Lung (tissue), 12 donors: Measurements from ENCODE around the gene BMPR1B. TPM values are rescaled to one million over a fixed set of nuclear protein-coding genes. Genes with fewer than 3 reads are reported as not detected.

Experiments used
- ATAC-seq: fragments of 200-7000 bp; cut with Tn5 transposase; one replicate; pipeline ENCODE4 v1.9.1; 2020; ENCODE audit warnings: moderate number of reproducible peaks; ENCODE audit not compliant: insufficient read depth, low FRiP score
- DNase-seq, 3 donors: peaks; one replicate each; pipeline ENCODE4 v3.0.0-alpha.2; 2013 to 2017
- H3K27ac ChIP-seq, 2 donors: one replicate each; pipeline ENCODE4 v1.5.1; 2013; ENCODE audit warnings: mild to moderate bottlenecking in 2 of 2, moderate library complexity in 2 of 2, control low read depth in 1 of 2, inconsistent platforms in 1 of 2, low read depth in 1 of 2, low read length in 1 of 2
- H3K27me3 ChIP-seq, 3 donors: one replicate each; pipeline ENCODE4 v1.5.1; 2013; ENCODE audit warnings: low read length in 2 of 3; ENCODE audit not compliant: control insufficient read depth in 3 of 3, insufficient read depth in 3 of 3
- H3K36me3 ChIP-seq, 4 donors: one replicate each; pipeline ENCODE4 v1.5.1; 2013; ENCODE audit warnings: low read length in 4 of 4, mild to moderate bottlenecking in 1 of 4, moderate library complexity in 1 of 4; ENCODE audit not compliant: control insufficient read depth in 4 of 4, insufficient read depth in 4 of 4
- H3K4me1 ChIP-seq, 5 donors: one replicate each; pipeline ENCODE4 v1.5.1; 2013; ENCODE audit warnings: low read length in 5 of 5, mild to moderate bottlenecking in 2 of 5, moderate library complexity in 1 of 5; ENCODE audit not compliant: control insufficient read depth in 5 of 5, insufficient read depth in 5 of 5
- H3K4me3 ChIP-seq: one replicate; pipeline ENCODE4 v1.5.1; 2013; ENCODE audit warnings: mild to moderate bottlenecking, control low read depth, moderate library complexity
- H3K9ac ChIP-seq, 2 donors: one replicate each; pipeline ENCODE4 v1.5.1; 2013; ENCODE audit warnings: low read length in 2 of 2, control low read depth in 1 of 2; ENCODE audit not compliant: insufficient read depth in 1 of 2
- H3K9me3 ChIP-seq, 4 donors: one replicate each; pipeline ENCODE4 v1.5.1; 2013; ENCODE audit warnings: low read length in 3 of 4, mild to moderate bottlenecking in 1 of 4, moderate library complexity in 1 of 4; ENCODE audit not compliant: control insufficient read depth in 4 of 4, insufficient read depth in 3 of 4
- CTCF ChIP-seq: IDR thresholded peaks from 2 replicates; pipeline ENCODE4 v1.5.1; 2012; ENCODE audit warnings: mild to moderate bottlenecking; ENCODE audit errors: control extremely low read depth, extremely low read depth
- WGBS, 2 donors: extraction: QIAGEN DNeasy Blood & Tissue Kit; methylation state at CpG; one replicate each; pipeline ENCODE4 v1.1.7; 2013; 5-methylcytosine and 5-hydroxymethylcytosine counted together
- polyA plus RNA-seq, 2 donors: library from polyadenylated mRNA; stranded (reverse); fragments of 200-250 nt; gene quantifications; one replicate each; pipeline ENCODE4 v1.2.1, GENCODE V29; 2013
- total RNA-seq, 2 donors: library from RNA; depleted of rRNA in 1 of 2; stranded (reverse); fragments of >200 nt in 1 of 2; gene quantifications; one replicate each; pipeline ENCODE4 v1.2.1, GENCODE V29; 2014 to 2021
- donor health status: control.
- donor health status: control.
- donor health status: Bipolar disorder and iron deficiency.
- donor health status: healthy.
- donor health status: DM: yes; HTN: yes; CAD: no.

The BMPR1B gene
- total and polyA plus RNA-seq, 4 donors: 0.65 to 7.3 (median 1.9) TPM

DNA sequence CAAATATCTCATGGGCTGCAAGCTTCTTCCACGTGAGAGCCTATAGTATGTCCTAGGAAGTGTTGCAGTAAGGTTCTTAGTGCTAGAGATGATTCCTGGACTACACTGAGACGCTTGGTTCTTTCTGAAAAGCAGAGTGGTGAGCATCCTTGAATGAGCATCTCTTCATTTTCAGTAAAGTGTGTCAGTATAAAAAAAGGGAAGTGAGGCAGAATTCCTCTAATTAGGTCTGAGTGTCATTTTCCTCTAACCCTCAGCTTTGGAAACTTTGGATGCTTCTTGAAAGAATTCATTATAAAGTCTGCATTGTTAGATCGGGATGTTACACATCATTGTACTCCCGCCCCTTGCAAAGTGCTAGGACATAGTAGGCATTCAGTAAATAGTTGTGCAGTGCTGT, 5.2 kb downstream of the BMPR1B start:
- Histone ChIP-seq H3K27ac (no peak overlapping the region), H3K4me3 (no peak overlapping the region), H3K36me3 (no peaks in the 10 kb centered on the region), H3K9me3 (peaks cover 0 to 3% (median 0%) of the 10 kb centered on the region in 4 donors), H3K9ac (no peak overlapping the region), H3K27me3 (peaks cover 3 to 50% (median 48%) of the 10 kb centered on the region in 3 donors), H3K4me1 (peaks cover 0 to 7% (median 0%) of the 10 kb centered on the region in 5 donors)
- DNase-seq: no peak
- TF ChIP-seq CTCF: no peak
- ATAC-seq: no peak
- 79 to 87% methylated on average over 4 of the region's 4 CpGs for WGBS, 2 donors

GRCh38 chr4:94763500-94763899, 5.7 kb downstream of the BMPR1B start:
- ATAC-seq (no peak), DNase-seq (peak in 1 of 3 donors; percentile 7)
- no peak for TF ChIP-seq CTCF
- peaks cover 0 to 3% (median 0%) of the 10 kb centered on the region in 4 donors for H3K9me3 ChIP-seq
- peaks cover 3 to 49% (median 47%) of the 10 kb centered on the region in 3 donors for H3K27me3 ChIP-seq
- no peak overlapping the region for H3K4me3 ChIP-seq
- H3K4me1 ChIP-seq: peaks cover 0 to 4% (median 0%) of the 10 kb centered on the region in 5 donors
- 67 to 75% methylated on average over 3 of the region's 3 CpGs for WGBS, 2 donors
- no peaks in the 10 kb centered on the region for H3K36me3 ChIP-seq
- H3K9ac ChIP-seq: no peak overlapping the region
- H3K27ac ChIP-seq: no peak overlapping the region

DNA sequence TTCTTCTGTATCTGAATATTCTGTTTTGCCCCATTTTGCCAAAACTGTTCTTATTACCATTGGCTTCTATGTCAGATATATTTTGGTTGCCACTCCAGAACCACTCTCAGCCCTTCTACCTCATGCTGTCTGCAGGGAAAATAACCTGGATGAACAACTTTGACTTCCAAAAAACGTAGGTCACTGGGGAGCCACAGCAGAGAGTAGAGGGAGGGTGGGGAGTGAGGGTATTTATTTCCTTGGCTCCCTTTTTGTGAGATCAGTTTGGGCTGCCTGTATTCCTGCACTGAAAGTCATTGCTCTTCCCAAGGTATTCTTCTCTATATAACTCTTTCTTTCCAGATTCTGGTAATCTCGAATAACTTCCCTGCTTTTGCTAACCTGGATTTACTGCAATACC, 6.3 kb downstream of the BMPR1B start:
- no peak overlapping the region for H3K27ac ChIP-seq
- peaks cover 0 to 2% (median 0%) of the 10 kb centered on the region in 4 donors for H3K9me3 ChIP-seq
- DNase-seq (no peak), ATAC-seq (no peak)
- WGBS, 2 donors: 72 to 78% methylated on average over 2 of the region's 2 CpGs
- no peak overlapping the region for H3K9ac ChIP-seq
- no peak overlapping the region for H3K4me3 ChIP-seq
- no peak for TF ChIP-seq CTCF
- H3K27me3 ChIP-seq: peaks cover 3 to 44% (median 41%) of the 10 kb centered on the region in 3 donors
- no peaks in the 10 kb centered on the region for H3K36me3 ChIP-seq
- H3K4me1 ChIP-seq: no peaks in the 10 kb centered on the region

GRCh38 chr4:94765174-94765573, 7.4 kb downstream of the BMPR1B start:
- ATAC-seq: no peak
- Histone ChIP-seq H3K27ac (no peak overlapping the region), H3K9ac (no peak overlapping the region), H3K4me1 (no peaks in the 10 kb centered on the region), H3K36me3 (no peaks in the 10 kb centered on the region), H3K4me3 (no peak overlapping the region), H3K27me3 (peaks cover 3 to 34% (median 34%) of the 10 kb centered on the region in 3 donors), H3K9me3 (peaks cover 0 to 2% (median 0%) of the 10 kb centered on the region in 4 donors)
- no peak for DNase-seq
- no peak for TF ChIP-seq CTCF
- WGBS, 2 donors: 74 to 84% methylated on average over 3 of the region's 3 CpGs
